GM21515 (cell line): ENCODE results near the gene LY9.
"Not testable (repeated sequence)": the region's sequence is repeated elsewhere in the genome, so short reads cannot be mapped to it uniquely, and the experiment has no call there.

Experiments
- ATAC-seq: cut with Tn5 transposase; IDR thresholded peaks from one replicate; pipeline ENCODE4 v1.9.1; 2021; ENCODE audit not compliant: unreplicated experiment

LY9 gene

GRCh38 chr1:160774886-160775719 is 20.9 kb upstream of the LY9 start:
- ATAC-seq, result no peak

GRCh38 chr1:160776178-160776577 is 19.8 kb upstream of the LY9 start:
- ATAC-seq, result no peak

- ATAC-seq, result no peak
Measured at GRCh38 chr1:160777486-160778089, 18.4 kb upstream of the LY9 start.

GRCh38 chr1:160778976-160779375 is 17.0 kb upstream of the LY9 start:
- ATAC-seq, result no peak

GRCh38 chr1:160779626-160780397 is 16.2 kb upstream of the LY9 start:
- ATAC-seq, result no peak

GRCh38 chr1:160780398-160780755 is 15.6 kb upstream of the LY9 start:
- ATAC-seq, result no peak

- no peak for ATAC-seq
Measured at GRCh38 chr1:160781186-160781766, 14.7 kb upstream of the LY9 start.

GRCh38 chr1:160781914-160782689 is 13.9 kb upstream of the LY9 start:
- peak; percentile 85 for ATAC-seq

- ATAC-seq, result not testable (repeated sequence)
Measured at GRCh38 chr1:160782988-160783765, 12.8 kb upstream of the LY9 start.

- peak; percentile 4 for ATAC-seq
Measured at GRCh38 chr1:160789051-160789701, 6.8 kb upstream of the LY9 start.

GRCh38 chr1:160789702-160790611 is 6.0 kb upstream of the LY9 start:
- peak; percentile 72 for ATAC-seq

GRCh38 chr1:160794376-160794775 is 1.6 kb upstream of the LY9 start:
- ATAC-seq, result no peak

- no peak for ATAC-seq
Measured at GRCh38 chr1:160797271-160797709, 1.3 kb downstream of the LY9 start.

- ATAC-seq, result no peak
Measured at GRCh38 chr1:160797861-160798273, 1.9 kb downstream of the LY9 start.

- ATAC-seq, result no peak
Measured at GRCh38 chr1:160798439-160798838, 2.5 kb downstream of the LY9 start.

- no peak for ATAC-seq
Measured at GRCh38 chr1:160799641-160800040, 3.7 kb downstream of the LY9 start.

- ATAC-seq, result no peak
Measured at GRCh38 chr1:160800142-160800541, 4.2 kb downstream of the LY9 start.

- ATAC-seq, result no peak
Measured at GRCh38 chr1:160800645-160801408, 4.9 kb downstream of the LY9 start.
